ENCODE measurements around the gene RNF212. TPM values are rescaled to one million over a fixed set of nuclear protein-coding genes. Genes with fewer than 3 reads are reported as not detected.

RNF212 gene
- total and polyA plus RNA-seq, 4 donors = 3.5 to 8.8 (median 5.3) TPM

DNA sequence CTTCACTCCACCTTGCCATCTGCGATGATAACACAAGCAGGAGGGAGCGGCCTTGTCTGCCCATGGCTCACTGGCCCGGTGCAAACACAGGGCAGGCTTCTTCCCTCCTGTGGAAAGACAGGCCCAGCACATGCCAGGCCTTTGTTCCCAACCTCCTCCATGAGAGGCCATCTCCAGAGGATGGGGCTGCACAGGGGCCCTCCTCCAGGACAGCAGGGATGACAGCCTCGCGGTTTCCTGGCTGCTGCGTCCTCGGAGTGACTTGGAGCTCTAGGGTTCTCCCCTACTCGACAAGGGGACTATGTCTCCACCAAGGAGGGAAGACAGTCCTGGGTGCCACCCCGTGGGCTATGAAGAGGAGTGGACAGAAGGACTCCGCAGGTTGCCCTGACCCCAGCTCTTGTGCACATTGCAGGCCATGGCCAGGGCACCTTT is 21.8 kb downstream of the RNF212 start:
- Histone ChIP-seq H3K36me3 (ENCODE audit: control insufficient read depth in 4 of 4, insufficient read depth in 4 of 4, low read length in 4 of 4) (no peaks in the 10 kb centered on the region), H3K4me3 (no peak overlapping the region), H3K27me3 (ENCODE audit: control insufficient read depth in 3 of 3, insufficient read depth in 3 of 3, low read length in 2 of 3) (no peaks in the 10 kb centered on the region), H3K9me3 (ENCODE audit: control insufficient read depth in 4 of 4, insufficient read depth in 3 of 4, low read length in 3 of 4) (peaks cover 0 to 5% (median 0%) of the 10 kb centered on the region in 4 donors), H3K4me1 (ENCODE audit: control insufficient read depth in 5 of 5, insufficient read depth in 5 of 5, low read length in 5 of 5) (peaks cover 0 to 3% (median 0%) of the 10 kb centered on the region in 5 donors), H3K27ac (ENCODE audit: low read depth in 1 of 2, low read length in 1 of 2) (no peak overlapping the region), H3K9ac (ENCODE audit: insufficient read depth in 1 of 2, low read length in 2 of 2) (no peak overlapping the region)
- no peak for DNase-seq
- TF ChIP-seq, protein P1, sequence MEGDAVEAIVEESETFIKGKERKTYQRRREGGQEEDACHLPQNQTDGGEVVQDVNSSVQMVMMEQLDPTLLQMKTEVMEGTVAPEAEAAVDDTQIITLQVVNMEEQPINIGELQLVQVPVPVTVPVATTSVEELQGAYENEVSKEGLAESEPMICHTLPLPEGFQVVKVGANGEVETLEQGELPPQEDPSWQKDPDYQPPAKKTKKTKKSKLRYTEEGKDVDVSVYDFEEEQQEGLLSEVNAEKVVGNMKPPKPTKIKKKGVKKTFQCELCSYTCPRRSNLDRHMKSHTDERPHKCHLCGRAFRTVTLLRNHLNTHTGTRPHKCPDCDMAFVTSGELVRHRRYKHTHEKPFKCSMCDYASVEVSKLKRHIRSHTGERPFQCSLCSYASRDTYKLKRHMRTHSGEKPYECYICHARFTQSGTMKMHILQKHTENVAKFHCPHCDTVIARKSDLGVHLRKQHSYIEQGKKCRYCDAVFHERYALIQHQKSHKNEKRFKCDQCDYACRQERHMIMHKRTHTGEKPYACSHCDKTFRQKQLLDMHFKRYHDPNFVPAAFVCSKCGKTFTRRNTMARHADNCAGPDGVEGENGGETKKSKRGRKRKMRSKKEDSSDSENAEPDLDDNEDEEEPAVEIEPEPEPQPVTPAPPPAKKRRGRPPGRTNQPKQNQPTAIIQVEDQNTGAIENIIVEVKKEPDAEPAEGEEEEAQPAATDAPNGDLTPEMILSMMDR (IDR thresholded peaks at IDR 0.05; ENCODE audit: control extremely low read depth, extremely low read depth) = no peak
- ATAC-seq (ENCODE audit: insufficient read depth, low FRiP score) = no peak
- WGBS, 2 donors = 92 to 97% methylated on average over 10 of the region's 10 CpGs

DNA sequence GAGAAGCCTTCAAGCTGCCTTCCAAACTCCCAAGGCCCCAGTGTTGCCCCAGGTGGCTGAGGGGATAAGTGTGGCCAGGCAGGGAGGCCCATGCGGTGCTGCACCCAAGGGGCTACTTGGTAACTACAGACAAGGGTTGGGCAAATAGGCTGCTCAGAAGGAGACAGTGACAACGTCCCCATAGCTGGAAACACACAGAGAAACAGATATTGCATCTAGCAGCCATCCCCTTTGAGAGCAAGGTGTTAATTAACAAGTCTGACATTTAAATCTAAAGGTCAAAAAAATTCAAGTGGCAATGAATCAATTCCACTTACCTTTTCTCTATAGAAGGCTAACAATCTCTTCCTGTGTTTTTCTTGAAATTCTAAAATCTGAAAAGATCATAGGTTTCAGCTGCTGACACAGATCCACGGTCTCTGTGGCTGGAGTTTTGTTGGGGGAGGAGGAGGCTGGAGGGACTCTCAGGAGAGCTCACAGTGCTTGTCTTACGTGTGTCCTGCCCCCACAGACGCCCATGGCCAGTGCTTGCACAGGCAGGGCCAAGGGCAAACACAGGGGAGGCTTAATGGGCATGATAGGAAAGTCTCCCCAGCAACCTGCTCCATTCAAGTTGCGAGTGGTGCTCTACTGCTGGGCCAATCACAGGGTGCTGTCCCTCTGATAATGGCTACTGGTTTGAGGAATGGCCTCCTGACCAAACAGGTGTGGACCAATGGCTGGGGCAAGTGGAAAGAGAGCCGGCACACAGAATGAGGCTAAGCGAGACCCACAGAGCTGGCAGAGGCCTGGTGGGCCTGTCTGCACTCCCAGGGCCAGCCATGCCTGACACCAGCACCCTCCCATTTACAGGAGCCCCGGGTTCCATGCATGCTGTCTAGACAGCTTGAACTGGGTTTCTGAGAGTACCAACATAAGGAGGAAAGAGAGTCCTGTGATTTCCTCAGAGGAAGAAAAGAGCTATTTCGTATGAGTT is 22.6 kb downstream of the RNF212 start:
- Histone ChIP-seq H3K27me3 (ENCODE audit: control insufficient read depth in 3 of 3, insufficient read depth in 3 of 3, low read length in 2 of 3) (no peaks in the 10 kb centered on the region), H3K4me1 (ENCODE audit: control insufficient read depth in 5 of 5, insufficient read depth in 5 of 5, low read length in 5 of 5) (peaks cover 0 to 3% (median 0%) of the 10 kb centered on the region in 5 donors), H3K4me3 (no peak overlapping the region), H3K27ac (ENCODE audit: low read depth in 1 of 2, low read length in 1 of 2) (no peak overlapping the region), H3K9me3 (ENCODE audit: control insufficient read depth in 4 of 4, insufficient read depth in 3 of 4, low read length in 3 of 4) (peaks cover 0 to 5% (median 0%) of the 10 kb centered on the region in 4 donors), H3K36me3 (ENCODE audit: control insufficient read depth in 4 of 4, insufficient read depth in 4 of 4, low read length in 4 of 4) (no peaks in the 10 kb centered on the region), H3K9ac (ENCODE audit: insufficient read depth in 1 of 2, low read length in 2 of 2) (no peak overlapping the region)
- TF ChIP-seq, protein P1 (IDR thresholded peaks at IDR 0.05; ENCODE audit: control extremely low read depth, extremely low read depth) = no peak
- 82 to 89% methylated on average over 10 of the region's 10 CpGs for WGBS, 2 donors
- DNase-seq = no peak
- ATAC-seq (ENCODE audit: insufficient read depth, low FRiP score) = no peak

DNA sequence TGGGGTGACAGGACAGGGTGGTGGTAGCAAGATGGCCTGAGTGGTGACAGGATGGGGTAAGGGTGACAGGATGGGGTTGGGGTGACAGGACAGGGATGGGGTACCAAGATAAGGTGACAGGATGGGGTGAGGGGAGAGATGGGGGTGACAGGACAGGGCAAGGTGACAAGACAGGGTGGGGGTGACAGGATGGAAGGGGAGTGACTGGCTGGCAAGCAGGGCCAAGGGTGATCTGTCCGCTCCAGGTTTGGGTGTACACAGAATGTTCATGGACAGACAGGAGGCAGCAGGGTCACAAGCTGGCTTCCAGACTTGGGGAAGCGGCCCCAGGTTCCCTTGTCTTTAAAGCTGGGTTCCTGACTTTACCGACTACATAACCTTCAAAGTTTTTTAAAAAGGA is 23.3 kb downstream of the RNF212 start:
- H3K27ac ChIP-seq (ENCODE audit: low read depth in 1 of 2, low read length in 1 of 2) = no peak overlapping the region
- 94 to 95% methylated on average over 3 of the region's 3 CpGs for WGBS, 2 donors
- no peak overlapping the region for H3K4me3 ChIP-seq
- no peak for DNase-seq
- peaks cover 0 to 3% (median 0%) of the 10 kb centered on the region in 5 donors for H3K4me1 ChIP-seq (ENCODE audit: control insufficient read depth in 5 of 5, insufficient read depth in 5 of 5, low read length in 5 of 5)
- no peak for ATAC-seq (ENCODE audit: insufficient read depth, low FRiP score)
- H3K9ac ChIP-seq (ENCODE audit: insufficient read depth in 1 of 2, low read length in 2 of 2) = no peak overlapping the region
- TF ChIP-seq, protein P1 (IDR thresholded peaks at IDR 0.05; ENCODE audit: control extremely low read depth, extremely low read depth) = no peak
- H3K9me3 ChIP-seq (ENCODE audit: control insufficient read depth in 4 of 4, insufficient read depth in 3 of 4, low read length in 3 of 4) = peaks cover 0 to 5% (median 0%) of the 10 kb centered on the region in 4 donors
- no peaks in the 10 kb centered on the region for H3K36me3 ChIP-seq (ENCODE audit: control insufficient read depth in 4 of 4, insufficient read depth in 4 of 4, low read length in 4 of 4)
- no peaks in the 10 kb centered on the region for H3K27me3 ChIP-seq (ENCODE audit: control insufficient read depth in 3 of 3, insufficient read depth in 3 of 3, low read length in 2 of 3)

All from lung (tissue), 12 donors.